ENCODE data around the gene CELF4. TPM values are rescaled to one million over a fixed set of nuclear protein-coding genes. Genes with fewer than 3 reads are reported as not detected.

CELF4 gene
- total RNA-seq, 1 experiment from 2014 or later = not detected

GRCh38 chr18:37261246-37261840, 304.3 kb downstream of the CELF4 start:
- ATAC-seq = no peak
- no peak for DNase-seq (ENCODE audit: low read depth, low spot score)
- CTCF ChIA-PET = no interaction called here
- H3K36me3 ChIP-seq (ENCODE audit: control insufficient read depth, insufficient read depth, low read length) = no peaks in the 10 kb centered on the region
- intact Hi-C loops (cut with micrococcal nuclease; ENCODE audit: unreplicated experiment) (no loop called here), in situ Hi-C loops (cut with HindIII; ENCODE audit: low pct_unique_long_range_greater_than_20kb, low sequenced_read_pairs) (no loop called here)
- POLR2A ChIA-PET = no interaction called here
- no peak overlapping the region for H3K4me3 ChIP-seq (ENCODE audit: low read depth in 2 of 2, low read length in 2 of 2)
- H3K27ac ChIP-seq (ENCODE audit: low read length) = no peak overlapping the region
- no peaks in the 10 kb centered on the region for H3K4me1 ChIP-seq (ENCODE audit: control insufficient read depth, insufficient read depth, low read length)
- TF ChIP-seq POLR2AphosphoS5 (IDR thresholded peaks at IDR 0.05; ENCODE audit: low read depth, low read length) = no peak
- TF ChIP-seq SIN3A (IDR thresholded peaks at IDR 0.05; ENCODE audit: borderline replicate concordance, insufficient read depth, low read depth, low read length) = no peak
- TF ChIP-seq CTCF (IDR thresholded peaks at IDR 0.05) = no peak
- TF ChIP-seq TCF7L2 (IDR thresholded peaks at IDR 0.05; ENCODE audit: low read depth, low read length) = no peak
- TF ChIP-seq REST (IDR thresholded peaks at IDR 0.05; ENCODE audit: insufficient read depth in 1 of 2, low read depth in 2 of 2, low read length in 1 of 2) = no peak
- BruUV-seq (replicated peaks) = no TSS peak
- H3K9me3 ChIP-seq (ENCODE audit: control insufficient read depth, insufficient read depth, low read depth, low read length) = no peaks in the 10 kb centered on the region
- H3K27me3 ChIP-seq (ENCODE audit: control insufficient read depth, insufficient read depth, low read length) = no peaks in the 10 kb centered on the region

GRCh38 chr18:37260367-37261093, 305.1 kb downstream of the CELF4 start:
- Histone ChIP-seq H3K9me3 (ENCODE audit: control insufficient read depth, insufficient read depth, low read depth, low read length) (no peaks in the 10 kb centered on the region), H3K36me3 (ENCODE audit: control insufficient read depth, insufficient read depth, low read length) (no peaks in the 10 kb centered on the region), H3K27me3 (ENCODE audit: control insufficient read depth, insufficient read depth, low read length) (no peaks in the 10 kb centered on the region), H3K27ac (ENCODE audit: low read length) (no peak overlapping the region), H3K4me1 (ENCODE audit: control insufficient read depth, insufficient read depth, low read length) (no peaks in the 10 kb centered on the region), H3K4me3 (ENCODE audit: low read depth in 2 of 2, low read length in 2 of 2) (no peak overlapping the region)
- POLR2A ChIA-PET = no interaction called here
- no TSS peak for BruUV-seq (replicated peaks)
- TF ChIP-seq CTCF (IDR thresholded peaks at IDR 0.05) (no peak), REST (IDR thresholded peaks at IDR 0.05; ENCODE audit: insufficient read depth in 1 of 2, low read depth in 2 of 2, low read length in 1 of 2) (no peak), SIN3A (IDR thresholded peaks at IDR 0.05; ENCODE audit: borderline replicate concordance, insufficient read depth, low read depth, low read length) (no peak), POLR2AphosphoS5 (IDR thresholded peaks at IDR 0.05; ENCODE audit: low read depth, low read length) (no peak), TCF7L2 (IDR thresholded peaks at IDR 0.05; ENCODE audit: low read depth, low read length) (no peak)
- in situ Hi-C loops (cut with HindIII; ENCODE audit: low pct_unique_long_range_greater_than_20kb, low sequenced_read_pairs) = no loop called here
- intact Hi-C loops (cut with micrococcal nuclease; ENCODE audit: unreplicated experiment) = no loop called here
- ATAC-seq (no peak), DNase-seq (ENCODE audit: low read depth, low spot score) (no peak)
- CTCF ChIA-PET = no interaction called here
